PC-9 (cell line): ENCODE results near the gene SURF4. TPM values are rescaled to one million over a fixed set of nuclear protein-coding genes. Genes with fewer than 3 reads are reported as not detected.
"Not testable (repeated sequence)": the region's sequence is repeated elsewhere in the genome, so short reads cannot be mapped to it uniquely, and the experiment has no call there.

Experiments used
- BruUV-seq: library from RNA; stranded (reverse); fragments of 400-500 nt; replicated peaks from 2 replicates; lab custom pipeline; 2021; lab: Mats Ljungman, UMichigan
- CTCF ChIA-PET: fragments of 300-600 bp; sonication (Branson Sonifier 250); formaldehyde crosslinking; loops from one replicate; lab custom pipeline; 2022; ENCODE audit warnings: antibody characterized with exemption; lab: Charles Lee
- POLR2A ChIA-PET: fragments of 300-600 bp; sonication (Branson Sonifier 250); formaldehyde crosslinking; loops from one replicate; lab custom pipeline; 2022; ENCODE audit warnings: antibody characterized with exemption; ENCODE audit not compliant: unreplicated experiment; lab: Charles Lee
- DNase-seq, 2 experiments: peaks; one replicate each; pipeline versions ENCODE4 v3.0.0 to v3.0.0-alpha.2; 2015 to 2022; ENCODE audit warnings: mixed read lengths in 1 of 2
- H2AFZ ChIP-seq: fragments of 200-600 bp; sonication (generic); 2 replicates; pipeline ENCODE4 v1.8.1; 2017; ENCODE audit warnings: antibody characterized with exemption
- H3F3A ChIP-seq: fragments of 200-600 bp; sonication (generic); 2 replicates; pipeline ENCODE4 v1.8.1; 2017; ENCODE audit warnings: antibody characterized with exemption, mild to moderate bottlenecking, low read depth; ENCODE audit not compliant: insufficient read depth
- H3K27ac ChIP-seq: fragments of 200-600 bp; sonication (generic); 2 replicates; pipeline ENCODE4 v1.6.1; 2016; ENCODE audit warnings: mixed run types
- H3K27me3 ChIP-seq: fragments of 200-600 bp; sonication (generic); 2 replicates; pipeline ENCODE4 v1.6.1; 2016; ENCODE audit warnings: low read depth, mixed run types; ENCODE audit not compliant: insufficient read depth
- H3K36me3 ChIP-seq: fragments of 200-600 bp; sonication (generic); 2 replicates; pipeline ENCODE4 v1.6.1; 2016; ENCODE audit warnings: low read depth, mixed run types
- H3K4me1 ChIP-seq: fragments of 200-600 bp; sonication (generic); replicated peaks from 2 replicates; pipeline ENCODE4 v1.6.1; 2016; ENCODE audit warnings: mixed run types; ENCODE audit not compliant: insufficient read depth
- H3K4me2 ChIP-seq: fragments of 200-600 bp; sonication (generic); 2 replicates; pipeline ENCODE4 v1.6.1; 2017; ENCODE audit warnings: mixed run types
- H3K4me3 ChIP-seq: fragments of 200-600 bp; sonication (generic); 2 replicates; pipeline ENCODE4 v1.6.1; 2016; ENCODE audit warnings: mixed run types
- H3K79me2 ChIP-seq: fragments of 200-600 bp; sonication (generic); 2 replicates; pipeline ENCODE4 v1.6.1; 2017; ENCODE audit warnings: low read depth, mixed run types
- H3K9me2 ChIP-seq: fragments of 200-600 bp; sonication (generic); 2 replicates; pipeline ENCODE4 v1.8.1; 2017; ENCODE audit warnings: mild to moderate bottlenecking; ENCODE audit not compliant: insufficient read depth
- H3K9me3 ChIP-seq: fragments of 200-600 bp; sonication (generic); 2 replicates; pipeline ENCODE4 v1.8.1; 2016; ENCODE audit warnings: low read depth; ENCODE audit not compliant: insufficient read depth
- H4K20me1 ChIP-seq: fragments of 200-600 bp; sonication (generic); 2 replicates; pipeline ENCODE4 v1.8.1; 2017; ENCODE audit not compliant: insufficient read depth
- CTCF ChIP-seq: fragments of 200-600 bp; sonication (generic); conservative IDR thresholded peaks from 2 replicates; pipeline ENCODE4 v1.6.1; 2017; ENCODE audit warnings: mixed run types, antibody characterized with exemption, mild to moderate bottlenecking, moderate library complexity
- EZH2 ChIP-seq: fragments of 200-600 bp; sonication (generic); IDR thresholded peaks from 2 replicates; pipeline ENCODE4 v1.8.0; 2017; ENCODE audit warnings: antibody characterized with exemption, low read depth
- intact Hi-C: fragments of 100-400 bp; cut with micrococcal nuclease; formaldehyde crosslinking; loops from one replicate; pipeline ENCODE4 v1.10.0; 2022; ENCODE audit not compliant: unreplicated experiment
- total RNA-seq: library from RNA; stranded (reverse); gene quantifications from 2 replicates; pipeline ENCODE4 v1.2.3, GENCODE V29; 2021

The SURF4 gene
- total RNA-seq, 1 experiment from 2014 or later = 199 TPM

- peaks cover 20% of the 10 kb centered on the region for H3K4me1 ChIP-seq
- peaks cover 19% of the 10 kb centered on the region for H3K79me2 ChIP-seq
- H3K36me3 ChIP-seq = peaks cover 20% of the 10 kb centered on the region; the same call in 1 of the 2 replicates
- H3K9me3 ChIP-seq, H3K4me3 ChIP-seq, BruUV-seq, H3K9me2 ChIP-seq, H2AFZ ChIP-seq: not testable (repeated sequence)
- H3K27ac ChIP-seq = peak overlapping the region; percentile 37; the same call in 1 of the 2 replicates
- H3F3A ChIP-seq = peaks cover 36% of the 10 kb centered on the region
- TF ChIP-seq CTCF = peak; percentile 84
- peaks cover 13% of the 10 kb centered on the region for H3K27me3 ChIP-seq
- CTCF ChIA-PET = interaction anchor here (0.6 to 2.0 kb wide), 8 partner anchors 80 to 332 kb away, joined by 3 to 24 read pairs (median 4); no protein-coding TSS in a partner anchor
- POLR2A ChIA-PET = interaction anchor here (0.7 to 0.8 kb wide), 3 partner anchors 142 to 146 kb away, joined by 4 to 9 read pairs (median 7); no protein-coding TSS in a partner anchor
- DNase-seq = peak; percentile 66 to 78
- peaks cover 29% of the 10 kb centered on the region for H4K20me1 ChIP-seq
- H3K4me2 ChIP-seq = peak overlapping the region; percentile 3; the same call in 1 of the 2 replicates
- intact Hi-C loops = loop anchor here (1.0 kb wide), 2 partner anchors 90 to 144 kb away; no protein-coding TSS in a partner anchor
Observed at GRCh38 chr9:133329306-133330156, 46.3 kb downstream of the SURF4 start.

GRCh38 chr9:133327834-133328484 lies 47.9 kb downstream of the SURF4 start:
- Histone ChIP-seq H3K27ac (no peak overlapping the region), H2AFZ (no peak overlapping the region), H3K27me3 (peaks cover 28% of the 10 kb centered on the region), H3K4me3 (no peak overlapping the region), H3F3A (peaks cover 33% of the 10 kb centered on the region), H3K4me1 (peaks cover 8% of the 10 kb centered on the region), H4K20me1 (peaks cover 18% of the 10 kb centered on the region), H3K9me3 (no peaks in the 10 kb centered on the region), H3K9me2 (no peaks in the 10 kb centered on the region), H3K4me2 (no peak overlapping the region), H3K36me3 (peaks cover 9% of the 10 kb centered on the region; the same call in 1 of the 2 replicates), H3K79me2 (peaks cover 3% of the 10 kb centered on the region; the same call in 1 of the 2 replicates)
- no TSS peak for BruUV-seq
- ChIA-PET POLR2A (no interaction called here), CTCF (interaction anchor here (1.0 kb wide), 1 partner anchor 142 kb away, joined by 9 read pairs; no protein-coding TSS in a partner anchor)
- intact Hi-C loops = no loop called here
- DNase-seq = no peak
- TF ChIP-seq CTCF (no peak), EZH2 (no peak)

- H3K79me2 ChIP-seq, BruUV-seq, DNase-seq, H3K4me1 ChIP-seq, POLR2A ChIA-PET, H3K9me2 ChIP-seq, H3K4me2 ChIP-seq, intact Hi-C loops, H3K36me3 ChIP-seq, H3K4me3 ChIP-seq, H2AFZ ChIP-seq, H3K27ac ChIP-seq, H3K9me3 ChIP-seq: not testable (repeated sequence)
- peaks cover 34% of the 10 kb centered on the region for H3K27me3 ChIP-seq
- H3F3A ChIP-seq = peaks cover 24% of the 10 kb centered on the region
- CTCF ChIA-PET = interaction anchor here (1.0 kb wide), 1 partner anchor 141 kb away, joined by 9 read pairs; no protein-coding TSS in a partner anchor
- peaks cover 17% of the 10 kb centered on the region for H4K20me1 ChIP-seq
Observed at GRCh38 chr9:133327021-133327420, 48.8 kb downstream of the SURF4 start.
